Thyroid gland (tissue), 4 donors: Measurements from ENCODE around the gene PPP1R36. TPM values are rescaled to one million over a fixed set of nuclear protein-coding genes. Genes with fewer than 3 reads are reported as not detected.

ENCODE experiments used
- DNase-seq, 2 donors: peaks; one replicate each; pipeline ENCODE4 v3.0.0-alpha.2; 2019
- H3K27ac ChIP-seq, 3 donors: fragments of 200-600 bp; sonication (generic); 1 replicate in 2 of 3; 2 replicates in 1 of 3; pipeline ENCODE4 v1.5.1; 2016 to 2019; ENCODE audit warnings: mild to moderate bottlenecking in 1 of 3, moderate library complexity in 1 of 3
- H3K27me3 ChIP-seq: fragments of 200-600 bp; sonication (generic); one replicate; pipeline ENCODE4 v1.5.1; 2019
- H3K36me3 ChIP-seq, 2 donors: fragments of 200-600 bp; sonication (generic); one replicate each; pipeline ENCODE4 v1.5.1; 2016 to 2019
- H3K4me1 ChIP-seq, 2 donors: fragments of 200-600 bp; sonication (generic); one replicate each; pipeline ENCODE4 v1.5.1; 2017 to 2019
- H3K4me3 ChIP-seq, 3 donors: fragments of 200-600 bp; sonication (generic); replicated peaks in 1 of 3; 1 replicate in 2 of 3; 2 replicates in 1 of 3; pipeline ENCODE4 v1.5.1; 2016; ENCODE audit warnings: mild to moderate bottlenecking in 1 of 3
- H3K9me3 ChIP-seq: fragments of 200-600 bp; sonication (generic); one replicate; pipeline ENCODE4 v1.5.1; 2017
- CTCF ChIP-seq, 6 experiments: fragments of 200-600 bp in 3 of 6; fragments of 450-650 bp in 3 of 6; sonication (generic) in 3 of 6; IDR thresholded peaks; one replicate each; pipeline ENCODE4 v1.5.1; 2016 to 2019; ENCODE audit warnings: antibody characterized with exemption in 6 of 6, mild to moderate bottlenecking in 2 of 6, inconsistent platforms in 1 of 6, moderate library complexity in 1 of 6
- POLR2A ChIP-seq, 2 donors: fragments of 450-650 bp; IDR thresholded peaks; one replicate each; pipeline ENCODE4 v1.6.1; 2017; ENCODE audit warnings: antibody characterized with exemption in 2 of 2, mild to moderate bottlenecking in 2 of 2, moderate library complexity in 1 of 2
- WGBS, 2 donors: methylation state at CpG; one replicate each; pipeline ENCODE4 v1.1.5; 2017; 5-methylcytosine and 5-hydroxymethylcytosine counted together
- intact Hi-C: fragments of 100-400 bp; cut with DNase I; formaldehyde crosslinking; loops from one replicate; pipeline ENCODE4 v1.15.1; 2023
- total RNA-seq, 4 donors: library from RNA; depleted of rRNA; stranded (reverse); fragments of >200 nt; gene quantifications; one replicate each; pipeline ENCODE4 v1.2.3, GENCODE V29; 2016

Gene PPP1R36
- total RNA-seq, 4 donors from 2014 or later: 0.54 to 0.67 (median 0.63) TPM; not detected in 1

GRCh38 chr14:64577211-64577610 is 27.4 kb downstream of the PPP1R36 start:
- Histone ChIP-seq H3K27me3 (no peaks in the 10 kb centered on the region), H3K27ac (no peak overlapping the region), H3K36me3 (no peaks in the 10 kb centered on the region), H3K4me3 (no peak overlapping the region), H3K4me1 (no peaks in the 10 kb centered on the region), H3K9me3 (no peaks in the 10 kb centered on the region)
- DNase-seq: no peak
- TF ChIP-seq POLR2A (IDR thresholded peaks at IDR 0.05) (no peak), CTCF (IDR thresholded peaks at IDR 0.05) (no peak)
- WGBS, 2 donors: 85 to 88% methylated on average over 5 of the region's 5 CpGs
- intact Hi-C loops: no loop called here

DNA sequence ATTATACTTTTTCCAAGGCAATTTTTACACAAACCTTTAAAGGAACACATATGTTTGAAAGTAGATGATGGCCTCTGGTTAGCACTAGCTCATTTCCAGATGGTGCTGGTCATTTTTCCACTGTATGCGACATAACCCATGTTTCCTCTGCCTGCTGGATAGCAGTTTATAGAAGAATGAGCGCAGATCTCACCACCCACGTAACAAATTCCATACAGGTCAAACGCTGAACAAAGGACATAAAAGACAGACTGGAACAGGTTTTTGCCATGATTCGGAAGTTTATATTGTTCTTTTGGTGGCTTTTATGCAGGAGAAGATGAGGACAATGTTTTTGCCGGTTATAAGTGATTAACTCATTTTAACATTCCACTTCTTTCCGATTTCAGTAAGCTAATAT is 30.7 kb downstream of the PPP1R36 start:
- H3K4me1 ChIP-seq: no peaks in the 10 kb centered on the region
- no peak overlapping the region for H3K4me3 ChIP-seq
- H3K27ac ChIP-seq: no peak overlapping the region
- no peak for TF ChIP-seq POLR2A (IDR thresholded peaks at IDR 0.05)
- TF ChIP-seq CTCF (IDR thresholded peaks at IDR 0.05): no peak
- no peaks in the 10 kb centered on the region for H3K27me3 ChIP-seq
- no peaks in the 10 kb centered on the region for H3K36me3 ChIP-seq
- H3K9me3 ChIP-seq: no peaks in the 10 kb centered on the region
- intact Hi-C loops: no loop called here
- WGBS, 2 donors: 79 to 82% methylated on average over 7 of the region's 7 CpGs
- DNase-seq: no peak

DNA sequence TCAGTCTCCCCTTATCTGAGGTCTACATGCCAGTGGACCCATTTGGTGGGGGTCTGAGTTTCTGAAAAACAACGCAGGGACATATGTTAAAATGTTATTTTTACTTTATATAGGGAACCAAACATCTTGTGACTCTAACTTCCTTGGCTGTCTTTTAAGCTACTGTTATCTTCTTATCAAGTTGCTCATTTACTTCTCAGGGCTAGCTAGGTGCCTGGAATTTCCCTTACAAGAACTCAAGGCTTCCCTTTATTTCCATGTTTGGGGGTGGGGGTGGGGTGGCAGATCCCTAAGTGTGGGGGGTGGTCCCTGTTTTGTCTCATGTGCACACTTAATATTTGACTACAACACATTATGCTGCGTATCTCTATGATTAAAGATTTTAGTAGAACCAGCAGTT is 31.6 kb downstream of the PPP1R36 start:
- Histone ChIP-seq H3K9me3 (no peaks in the 10 kb centered on the region), H3K4me3 (no peak overlapping the region), H3K36me3 (no peaks in the 10 kb centered on the region), H3K27me3 (no peaks in the 10 kb centered on the region), H3K27ac (no peak overlapping the region), H3K4me1 (no peaks in the 10 kb centered on the region)
- intact Hi-C loops: no loop called here
- no peak for DNase-seq
- 87 to 89% methylated on average over 2 of the region's 2 CpGs for WGBS, 2 donors
- TF ChIP-seq CTCF (IDR thresholded peaks at IDR 0.05): no peak
- no peak for TF ChIP-seq POLR2A (IDR thresholded peaks at IDR 0.05)

GRCh38 chr14:64581817-64582216 is 32.1 kb downstream of the PPP1R36 start:
- Histone ChIP-seq H3K4me1 (no peaks in the 10 kb centered on the region), H3K9me3 (no peaks in the 10 kb centered on the region), H3K27me3 (no peaks in the 10 kb centered on the region), H3K4me3 (no peak overlapping the region), H3K36me3 (no peaks in the 10 kb centered on the region), H3K27ac (no peak overlapping the region)
- no peak for DNase-seq
- intact Hi-C loops: no loop called here
- TF ChIP-seq CTCF (IDR thresholded peaks at IDR 0.05) (no peak), POLR2A (IDR thresholded peaks at IDR 0.05) (no peak)
- WGBS, 2 donors: 78 to 86% methylated on average over 5 of the region's 5 CpGs

DNA sequence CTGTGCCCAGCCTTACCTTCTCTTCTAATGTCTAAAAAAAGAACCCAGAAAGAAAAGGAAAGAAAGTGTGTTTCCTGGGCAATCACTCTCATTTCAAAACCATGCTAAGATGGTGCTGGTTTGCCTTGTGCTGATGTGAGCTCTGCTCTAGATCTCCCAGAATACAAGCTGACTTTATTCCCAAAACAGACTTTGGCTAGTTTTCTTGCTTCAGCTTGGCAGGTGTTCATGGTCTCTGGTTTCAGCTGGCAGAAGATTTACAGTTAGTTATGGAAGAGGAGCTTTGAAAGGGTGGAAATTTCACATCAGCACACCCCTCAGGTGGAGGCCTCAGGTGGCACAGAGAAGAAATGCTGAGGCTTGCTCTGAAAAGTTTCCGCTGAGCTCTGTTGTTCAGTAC is 34.4 kb downstream of the PPP1R36 start:
- no peak overlapping the region for H3K27ac ChIP-seq
- intact Hi-C loops: no loop called here
- WGBS, 2 donors: 100% methylated on average over 1 of the region's 1 CpG

More for the DNA sequence above, 34.4 kb downstream of the PPP1R36 start:
- no peaks in the 10 kb centered on the region for H3K27me3 ChIP-seq
- DNase-seq: no peak
- H3K4me1 ChIP-seq: no peaks in the 10 kb centered on the region
- TF ChIP-seq POLR2A (IDR thresholded peaks at IDR 0.05) (no peak), CTCF (IDR thresholded peaks at IDR 0.05) (no peak)
- no peak overlapping the region for H3K4me3 ChIP-seq
- no peaks in the 10 kb centered on the region for H3K9me3 ChIP-seq
- H3K36me3 ChIP-seq: no peaks in the 10 kb centered on the region
